Hematopoietic multipotent progenitor cell treated with erythropoietin and hydrocortisone succinate and interleukin-3 and kit ligand, for 8 days (in vitro differentiated cells): ENCODE measurements around the gene GUCA1C.

Source experiments
- DNase-seq: peaks from one replicate; pipeline ENCODE4 v3.0.0-alpha.2; 2015

GUCA1C gene

GRCh38 chr3:108899530-108899929, 54.1 kb downstream of the GUCA1C start:
- DNase-seq = no peak

GRCh38 chr3:108897883-108898282, 55.8 kb downstream of the GUCA1C start:
- no peak for DNase-seq

- DNase-seq = no peak
These were observed 58.7 kb downstream of the GUCA1C start for GRCh38 chr3:108894981-108895380.

GRCh38 chr3:108891833-108892232, 61.8 kb downstream of the GUCA1C start:
- no peak for DNase-seq

- DNase-seq = no peak
These were observed 65.9 kb downstream of the GUCA1C start for GRCh38 chr3:108887777-108888176.

- no peak for DNase-seq
These were observed 66.6 kb downstream of the GUCA1C start for GRCh38 chr3:108887121-108887520.

- DNase-seq = no peak
These were observed 70.3 kb downstream of the GUCA1C start for GRCh38 chr3:108883373-108883772.

- DNase-seq = no peak
These were observed 70.9 kb downstream of the GUCA1C start for GRCh38 chr3:108882762-108883161.

- no peak for DNase-seq
These were observed 73.8 kb downstream of the GUCA1C start for GRCh38 chr3:108879915-108880314.

GRCh38 chr3:108877901-108878300, 75.8 kb downstream of the GUCA1C start:
- DNase-seq = no peak

- no peak for DNase-seq
These were observed 89.9 kb downstream of the GUCA1C start for GRCh38 chr3:108863799-108864135.

GRCh38 chr3:108862865-108863798, 90.5 kb downstream of the GUCA1C start:
- no peak for DNase-seq

- no peak for DNase-seq
These were observed 92.3 kb downstream of the GUCA1C start for GRCh38 chr3:108861401-108861800.
